GM18951 (cell line): ENCODE results near the gene SPAG6.
"Not testable (repeated sequence)": the region's sequence is repeated elsewhere in the genome, so short reads cannot be mapped to it uniquely, and the experiment has no call there.

Source experiments
- POLR2A ChIP-seq: IDR thresholded peaks from 4 replicates; pipeline ENCODE4 v1.6.1; 2011; ENCODE audit warnings: mild to moderate bottlenecking; ENCODE audit not compliant: insufficient read length, insufficient read depth; ENCODE audit errors: extremely low read depth
- in situ Hi-C: fragments of 300-500 bp; cut with MboI; formaldehyde crosslinking; loops from one replicate; pipeline ENCODE4 v1.12.0; 2022; ENCODE audit warnings: low sequenced_read_pairs, mixed read lengths, inconsistent platforms; ENCODE audit not compliant: unreplicated experiment

SPAG6 gene

GRCh38 chr10:22379059-22379458 lies 33.8 kb downstream of the SPAG6 start:
- in situ Hi-C loops = no loop called here
- no peak for TF ChIP-seq POLR2A

GRCh38 chr10:22381262-22381661 lies 36.0 kb downstream of the SPAG6 start:
- in situ Hi-C loops = no loop called here

GRCh38 chr10:22386503-22386902 lies 41.2 kb downstream of the SPAG6 start:
- no peak for TF ChIP-seq POLR2A
- in situ Hi-C loops = no loop called here

More at GRCh38 chr10:22381262-22381661, 36.0 kb downstream of the SPAG6 start:
- no peak for TF ChIP-seq POLR2A

DNA sequence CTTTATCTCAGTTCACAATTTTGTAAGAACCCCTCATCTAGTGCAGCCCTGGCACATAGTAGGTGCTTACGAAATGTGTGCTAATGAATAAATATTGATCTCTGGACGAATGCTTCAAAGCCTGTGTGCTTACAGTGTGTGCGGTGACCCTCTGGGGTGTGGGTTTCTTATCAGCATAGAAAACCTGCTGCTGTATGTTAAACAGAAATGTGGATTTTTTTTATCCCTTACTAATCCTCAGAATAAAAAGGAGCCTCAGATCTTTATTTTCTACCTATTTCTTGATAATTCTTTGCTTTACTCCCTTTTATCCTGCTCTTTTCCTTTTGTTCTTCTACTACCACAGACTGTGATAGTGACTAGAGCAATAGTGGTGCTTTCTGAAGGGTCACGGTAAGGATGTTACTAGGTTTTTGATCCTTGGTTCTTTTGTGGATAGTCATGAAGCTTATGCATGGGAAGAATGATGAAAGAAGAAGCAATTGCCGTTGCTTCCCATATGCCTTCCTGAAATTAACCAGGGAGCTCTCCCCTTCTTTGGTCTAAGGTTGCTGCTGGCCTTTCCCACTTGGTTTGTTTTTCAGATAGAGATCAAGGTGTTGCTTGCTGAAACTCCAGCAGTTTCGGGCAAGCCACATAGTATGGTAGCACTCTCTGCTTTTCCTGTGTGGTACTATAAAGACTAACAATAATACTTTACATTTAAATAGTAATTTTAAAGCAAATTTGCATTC lies 44.7 kb downstream of the SPAG6 start:
- TF ChIP-seq POLR2A = no peak
- in situ Hi-C loops = no loop called here

- in situ Hi-C loops = no loop called here
- TF ChIP-seq POLR2A = no peak
Measured at GRCh38 chr10:22391600-22391999, 46.3 kb downstream of the SPAG6 start.

GRCh38 chr10:22396195-22396594 lies 50.9 kb downstream of the SPAG6 start:
- in situ Hi-C loops = not testable (repeated sequence)

- in situ Hi-C loops = not testable (repeated sequence)
Measured at GRCh38 chr10:22406916-22407315, 61.6 kb downstream of the SPAG6 start.

DNA sequence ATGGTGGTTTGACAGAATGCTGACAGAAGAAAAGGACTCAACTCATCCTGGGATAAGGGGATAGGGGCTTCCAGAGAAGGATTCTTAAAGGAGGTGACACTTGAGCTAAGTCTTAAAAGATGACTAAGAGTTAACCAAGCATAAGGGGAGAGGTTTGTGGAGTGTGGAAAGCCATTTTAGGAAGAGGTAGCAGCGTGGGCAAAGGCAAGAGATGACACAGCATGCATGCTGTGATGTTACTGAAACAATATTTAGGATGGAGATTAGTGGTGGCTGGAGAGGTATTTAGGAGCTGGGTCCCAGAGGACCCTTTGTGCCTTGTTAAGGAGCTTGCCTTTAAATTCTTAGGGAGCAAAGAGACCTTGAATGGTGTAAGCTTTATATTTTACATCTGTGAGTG lies 65.1 kb downstream of the SPAG6 start:
- in situ Hi-C loops = no loop called here
- TF ChIP-seq POLR2A = no peak

GRCh38 chr10:22410846-22411245 lies 65.5 kb downstream of the SPAG6 start:
- in situ Hi-C loops = no loop called here
- TF ChIP-seq POLR2A = no peak

DNA sequence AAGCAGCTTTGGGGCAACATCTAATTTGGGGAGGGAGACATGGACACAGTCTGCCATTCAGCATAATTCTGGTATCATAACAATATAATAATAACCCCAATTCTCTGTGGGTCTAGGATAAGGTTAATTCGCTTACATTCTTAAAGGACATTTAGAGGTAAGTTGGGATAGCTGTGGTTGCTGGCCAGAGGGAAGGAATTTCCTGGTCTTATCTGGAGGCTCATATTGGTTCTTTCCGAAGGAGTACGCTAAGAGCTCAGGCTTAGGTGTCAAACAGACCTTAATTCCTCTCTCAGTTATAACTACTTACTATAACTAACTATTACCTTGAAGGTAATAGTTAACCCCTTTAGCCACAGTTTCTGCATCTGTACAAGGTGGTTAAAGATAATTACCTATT lies 68.8 kb downstream of the SPAG6 start:
- no peak for TF ChIP-seq POLR2A
- in situ Hi-C loops = no loop called here

DNA sequence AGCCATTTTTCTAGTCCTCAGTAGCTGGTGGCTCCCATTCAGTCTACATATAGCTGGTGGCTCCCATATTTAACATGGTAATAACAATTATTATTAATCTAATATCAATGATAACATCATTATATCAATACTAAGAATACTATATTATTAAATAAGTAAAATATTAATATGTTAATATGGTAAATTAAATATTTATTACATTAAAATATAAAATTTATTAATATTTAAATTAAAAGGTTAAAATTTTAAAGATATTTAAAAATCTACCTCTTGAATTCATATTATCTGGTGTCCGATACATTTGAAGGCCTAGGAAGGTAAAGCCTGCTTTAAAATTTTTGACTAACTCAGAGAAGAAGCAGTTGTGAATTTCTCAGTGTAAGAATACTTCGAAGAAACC lies 69.8 kb downstream of the SPAG6 start:
- no peak for TF ChIP-seq POLR2A

GRCh38 chr10:22417736-22418268 lies 72.5 kb downstream of the SPAG6 start:
- in situ Hi-C loops = no loop called here
- TF ChIP-seq POLR2A = no peak

More for the DNA sequence above, 69.8 kb downstream of the SPAG6 start:
- in situ Hi-C loops = no loop called here

GRCh38 chr10:22420787-22421517 lies 75.7 kb downstream of the SPAG6 start:
- in situ Hi-C loops = no loop called here

GRCh38 chr10:22426653-22427052 lies 81.4 kb downstream of the SPAG6 start:
- in situ Hi-C loops = no loop called here
- no peak for TF ChIP-seq POLR2A

More at GRCh38 chr10:22420787-22421517, 75.7 kb downstream of the SPAG6 start:
- TF ChIP-seq POLR2A = no peak
